ENCODE data around the gene OR10V1.

OR10V1 gene

DNA sequence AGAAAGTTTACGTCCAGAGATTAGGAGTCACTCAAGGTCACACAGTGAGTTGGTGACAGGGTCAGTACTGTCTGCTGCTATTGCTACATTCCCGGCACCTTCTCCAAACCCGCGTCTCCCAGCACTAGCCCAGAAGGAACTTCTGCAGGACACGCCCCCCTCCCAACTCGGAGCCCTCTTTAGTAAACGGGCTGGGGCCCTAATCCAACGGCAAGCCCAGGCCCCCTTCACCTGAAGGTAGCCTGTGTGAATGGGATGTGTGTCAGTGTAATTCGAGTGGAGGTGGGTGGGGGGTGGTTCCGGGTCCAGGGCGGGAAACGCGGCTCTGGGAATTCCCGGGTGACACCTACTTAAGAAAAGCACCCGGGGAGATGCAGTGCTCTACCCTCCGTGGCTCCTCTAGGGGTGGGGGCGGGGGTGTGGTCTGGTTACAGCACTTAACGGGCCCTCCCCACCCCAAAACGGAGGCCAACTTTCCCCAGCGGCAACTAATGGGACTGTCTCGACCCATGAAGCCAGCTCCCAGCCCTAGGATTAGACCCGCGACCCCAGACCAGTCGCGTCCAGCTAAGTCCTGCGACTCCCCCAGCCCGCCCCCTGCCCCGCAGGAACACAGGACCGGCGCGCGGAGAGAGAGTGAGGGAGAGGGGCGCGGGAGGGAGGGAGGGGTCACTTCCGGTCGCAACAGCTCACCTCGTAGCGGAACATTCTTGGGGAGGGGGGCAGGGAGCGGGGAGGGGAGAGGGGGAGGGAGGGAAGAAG, 45.3 kb downstream of the OR10V1 start:
- peak; percentile 10 for DNase-seq (ENCODE audit: low read depth)

DNA sequence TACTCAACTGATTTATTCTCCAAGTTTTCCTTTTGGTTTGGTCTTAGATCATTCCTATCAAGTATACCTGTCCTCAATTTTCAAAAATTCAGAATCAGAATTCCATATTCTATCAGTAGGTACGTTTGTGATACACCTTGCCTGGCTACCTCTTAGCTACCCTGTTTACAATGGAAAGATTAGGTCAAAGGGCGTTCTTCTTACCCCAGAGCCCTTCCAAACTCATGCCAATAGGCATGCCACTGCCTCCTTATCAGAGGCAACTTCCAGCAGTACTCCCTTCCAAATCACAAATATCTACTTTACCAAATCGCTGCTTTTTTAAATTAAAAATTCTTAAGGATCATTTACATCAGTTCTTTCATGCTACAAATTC, 45.8 kb downstream of the OR10V1 start:
- DNase-seq (ENCODE audit: low read depth): no peak

DNA sequence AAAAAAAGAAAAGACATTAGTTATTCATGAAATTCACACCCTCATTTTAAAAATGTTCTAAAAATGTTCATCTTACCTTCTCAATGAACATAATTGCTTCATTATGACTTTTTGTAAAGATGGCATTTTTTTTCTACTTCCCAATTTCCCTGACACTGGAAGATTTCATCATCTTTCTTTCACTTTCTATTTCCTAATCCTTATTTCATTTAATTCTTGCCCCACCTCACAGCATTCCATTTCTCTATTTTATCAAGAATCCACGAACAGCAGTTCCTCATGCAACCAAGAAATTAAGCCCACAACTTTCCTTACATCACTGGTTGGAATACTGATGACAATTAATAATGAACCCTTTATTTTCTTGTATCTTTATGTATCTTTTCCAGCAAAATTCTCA, 46.7 kb downstream of the OR10V1 start:
- DNase-seq (ENCODE audit: low read depth): no peak
